Vagina (tissue), 2 donors: ENCODE measurements around the gene TDRD9.

Source experiments
- POLR2A ChIP-seq, 2 donors: fragments of 450-650 bp; IDR thresholded peaks; one replicate each; pipeline ENCODE4 v1.6.1; 2017; ENCODE audit warnings: antibody characterized with exemption in 2 of 2, mild to moderate bottlenecking in 2 of 2, moderate library complexity in 2 of 2
- POLR2AphosphoS5 ChIP-seq, 2 donors: sonication (generic); formaldehyde crosslinking; IDR thresholded peaks; one replicate each; pipeline ENCODE4 v1.9.0; 2017; ENCODE audit warnings: antibody characterized with exemption in 2 of 2, mild to moderate bottlenecking in 2 of 2, low read depth in 1 of 2; ENCODE audit not compliant: insufficient read depth in 1 of 2
- TF ChIP-seq, protein P1 (sequence below), 3 experiments: fragments of 450-650 bp in 2 of 3; fragments of 200-600 bp in 1 of 3; sonication (generic) in 1 of 3; IDR thresholded peaks; one replicate each; pipeline ENCODE4 v1.5.1; 2017 to 2019; ENCODE audit warnings: antibody characterized with exemption in 3 of 3, mild to moderate bottlenecking in 2 of 3, moderate library complexity in 2 of 3

DNA sequence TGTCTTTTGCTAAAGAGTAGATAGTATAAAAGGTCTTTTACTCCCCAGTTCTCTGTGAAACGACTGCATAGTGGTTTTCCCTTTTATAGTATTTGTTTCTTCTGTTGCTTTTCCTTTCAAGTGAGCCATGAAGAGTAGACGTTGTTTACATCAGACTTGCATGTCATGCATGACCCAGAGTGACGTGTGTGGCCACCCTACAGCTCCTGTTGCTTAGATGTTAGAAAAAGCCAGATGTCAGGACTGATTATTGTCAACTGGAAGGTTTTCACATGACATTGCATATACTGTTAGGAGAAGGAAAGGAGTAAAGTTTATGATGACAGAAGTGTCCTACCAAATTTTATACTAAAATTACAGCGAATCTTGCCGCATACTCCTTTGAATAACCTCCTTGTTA lies 15.4 kb downstream of the TDRD9 start:
- TF ChIP-seq, protein P1, sequence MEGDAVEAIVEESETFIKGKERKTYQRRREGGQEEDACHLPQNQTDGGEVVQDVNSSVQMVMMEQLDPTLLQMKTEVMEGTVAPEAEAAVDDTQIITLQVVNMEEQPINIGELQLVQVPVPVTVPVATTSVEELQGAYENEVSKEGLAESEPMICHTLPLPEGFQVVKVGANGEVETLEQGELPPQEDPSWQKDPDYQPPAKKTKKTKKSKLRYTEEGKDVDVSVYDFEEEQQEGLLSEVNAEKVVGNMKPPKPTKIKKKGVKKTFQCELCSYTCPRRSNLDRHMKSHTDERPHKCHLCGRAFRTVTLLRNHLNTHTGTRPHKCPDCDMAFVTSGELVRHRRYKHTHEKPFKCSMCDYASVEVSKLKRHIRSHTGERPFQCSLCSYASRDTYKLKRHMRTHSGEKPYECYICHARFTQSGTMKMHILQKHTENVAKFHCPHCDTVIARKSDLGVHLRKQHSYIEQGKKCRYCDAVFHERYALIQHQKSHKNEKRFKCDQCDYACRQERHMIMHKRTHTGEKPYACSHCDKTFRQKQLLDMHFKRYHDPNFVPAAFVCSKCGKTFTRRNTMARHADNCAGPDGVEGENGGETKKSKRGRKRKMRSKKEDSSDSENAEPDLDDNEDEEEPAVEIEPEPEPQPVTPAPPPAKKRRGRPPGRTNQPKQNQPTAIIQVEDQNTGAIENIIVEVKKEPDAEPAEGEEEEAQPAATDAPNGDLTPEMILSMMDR (IDR thresholded peaks at IDR 0.05), result no peak
- TF ChIP-seq POLR2A (IDR thresholded peaks at IDR 0.05) (no peak), POLR2AphosphoS5 (IDR thresholded peaks at IDR 0.05; ENCODE audit: insufficient read depth in 1 of 2, low read depth in 1 of 2) (no peak)
